Activated T-helper 1 cell treated with anti-CD3 and anti-CD28 coated beads, Interleukin-12 subunit alpha, Interleukin-12 subunit beta, Interleukin-2, Interleukin-4 antibody, amounts not matched to agents 30 ng/mL and 10 ng/mL and 1 ng/mL, durations not matched to agents 14 hours and 24 hours and 36 hours (primary cell): ENCODE results near the gene ALG1. TPM values are rescaled to one million over a fixed set of nuclear protein-coding genes. Genes with fewer than 3 reads are reported as not detected.

ENCODE experiments used
- DNase-seq: peaks from one replicate; pipeline ENCODE4 v3.0.0; 2021; ENCODE audit warnings: low spot score
- H3K27ac Mint-ChIP-seq: one replicate; pipeline ENCODE4 v1.8.0; 2021; ENCODE audit warnings: mild to moderate bottlenecking, mixed read lengths
- H3K27me3 Mint-ChIP-seq: one replicate; pipeline ENCODE4 v1.8.0; 2022; ENCODE audit warnings: mild to moderate bottlenecking, moderate library complexity, mixed read lengths; ENCODE audit not compliant: insufficient read depth
- H3K36me3 Mint-ChIP-seq: one replicate; pipeline ENCODE4 v1.8.0; 2021; ENCODE audit warnings: low read depth, mixed read lengths
- H3K4me1 Mint-ChIP-seq: one replicate; pipeline ENCODE4 v1.8.0; 2021; ENCODE audit warnings: low read depth, mixed read lengths
- H3K4me3 Mint-ChIP-seq: one replicate; pipeline ENCODE4 v1.8.0; 2021; ENCODE audit warnings: mild to moderate bottlenecking, moderate library complexity, mixed read lengths
- H3K9me3 Mint-ChIP-seq: one replicate; pipeline ENCODE4 v1.8.0; 2021; ENCODE audit warnings: mixed read lengths
- intact Hi-C: fragments of 100-400 bp; cut with micrococcal nuclease; formaldehyde crosslinking; loops from one replicate; pipeline ENCODE4 v1.15.1; 2024
- total RNA-seq: library from RNA; stranded (reverse); gene quantifications from 2 replicates; pipeline ENCODE4 v1.2.3, GENCODE V29; 2022

ALG1 gene
- total RNA-seq, 1 donor from 2014 or later = 41.4 TPM

- Mint-ChIP-seq H3K27me3 (peaks cover 11% of the 10 kb centered on the region), H3K9me3 (no peaks in the 10 kb centered on the region), H3K27ac (no peak overlapping the region), H3K36me3 (no peaks in the 10 kb centered on the region), H3K4me1 (no peaks in the 10 kb centered on the region), H3K4me3 (no peak overlapping the region)
- no peak for DNase-seq
- intact Hi-C loops = no loop called here
These were observed 16.5 kb upstream of the ALG1 start for GRCh38 chr16:5054876-5055865.

DNA sequence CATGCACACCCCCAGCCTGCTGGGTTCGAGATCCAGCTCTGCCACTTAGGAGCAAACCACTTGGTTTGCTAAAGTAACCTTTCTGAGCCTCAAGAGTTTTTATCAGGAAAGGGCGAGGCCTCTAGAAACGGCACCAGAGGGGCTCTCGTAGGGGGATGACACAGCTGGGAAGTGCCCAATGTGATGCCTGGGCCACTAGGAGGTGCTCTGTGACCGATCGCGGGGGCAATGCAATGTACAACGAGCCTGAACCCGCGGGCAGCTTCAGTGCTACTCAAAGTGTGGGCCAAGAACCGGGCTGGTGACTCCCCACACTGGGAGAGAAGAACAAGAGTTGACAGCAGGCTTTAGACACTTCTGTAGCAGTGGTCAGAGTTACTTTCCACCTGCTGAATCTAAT lies 15.3 kb upstream of the ALG1 start:
- intact Hi-C loops = loop anchor here (1.0 kb wide), 1 partner anchor 36 kb away; no protein-coding TSS in a partner anchor

DNA sequence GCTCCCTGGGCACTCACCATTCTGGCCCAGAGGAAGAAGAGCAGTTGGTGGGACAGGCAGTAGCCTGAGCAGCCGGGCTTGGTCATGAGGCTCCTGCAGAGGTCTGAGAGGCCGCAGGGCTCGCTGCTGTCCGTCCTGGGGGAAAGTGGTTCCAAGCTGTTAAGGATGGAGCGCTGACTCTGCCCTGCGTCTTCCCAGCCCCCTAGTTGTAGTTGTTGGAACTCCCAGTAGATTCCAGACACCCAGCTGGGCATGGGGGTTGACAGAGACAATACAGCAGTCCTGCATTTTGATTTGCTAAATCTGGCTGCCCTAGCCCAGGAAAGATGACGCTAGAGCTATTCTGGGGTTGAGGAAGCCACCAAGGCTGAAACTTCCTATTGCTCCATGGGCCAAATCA lies 13.2 kb upstream of the ALG1 start:
- no peaks in the 10 kb centered on the region for H3K27me3 Mint-ChIP-seq
- no peak overlapping the region for H3K27ac Mint-ChIP-seq
- no peaks in the 10 kb centered on the region for H3K9me3 Mint-ChIP-seq
- H3K4me1 Mint-ChIP-seq = no peaks in the 10 kb centered on the region
- H3K4me3 Mint-ChIP-seq = no peak overlapping the region
- no peaks in the 10 kb centered on the region for H3K36me3 Mint-ChIP-seq
- intact Hi-C loops = no loop called here
- DNase-seq = no peak

More for the DNA sequence above, 15.3 kb upstream of the ALG1 start:
- peak; percentile 11 for DNase-seq
- H3K4me1 Mint-ChIP-seq = no peaks in the 10 kb centered on the region
- H3K27me3 Mint-ChIP-seq = peaks cover 5% of the 10 kb centered on the region
- H3K9me3 Mint-ChIP-seq = no peaks in the 10 kb centered on the region
- H3K27ac Mint-ChIP-seq = no peak overlapping the region
- no peak overlapping the region for H3K4me3 Mint-ChIP-seq
- H3K36me3 Mint-ChIP-seq = no peaks in the 10 kb centered on the region

- Mint-ChIP-seq H3K27me3 (no peaks in the 10 kb centered on the region), H3K9me3 (no peaks in the 10 kb centered on the region), H3K36me3 (no peaks in the 10 kb centered on the region), H3K27ac (no peak overlapping the region), H3K4me3 (no peak overlapping the region), H3K4me1 (no peaks in the 10 kb centered on the region)
- no peak for DNase-seq
- intact Hi-C loops = no loop called here
These were observed 12.1 kb upstream of the ALG1 start for GRCh38 chr16:5059386-5060072.

- Mint-ChIP-seq H3K4me3 (no peak overlapping the region), H3K9me3 (no peaks in the 10 kb centered on the region), H3K27ac (no peak overlapping the region), H3K36me3 (no peaks in the 10 kb centered on the region), H3K27me3 (no peaks in the 10 kb centered on the region), H3K4me1 (no peaks in the 10 kb centered on the region)
- intact Hi-C loops = no loop called here
- DNase-seq = no peak
These were observed 11.5 kb upstream of the ALG1 start for GRCh38 chr16:5060073-5060641.

DNA sequence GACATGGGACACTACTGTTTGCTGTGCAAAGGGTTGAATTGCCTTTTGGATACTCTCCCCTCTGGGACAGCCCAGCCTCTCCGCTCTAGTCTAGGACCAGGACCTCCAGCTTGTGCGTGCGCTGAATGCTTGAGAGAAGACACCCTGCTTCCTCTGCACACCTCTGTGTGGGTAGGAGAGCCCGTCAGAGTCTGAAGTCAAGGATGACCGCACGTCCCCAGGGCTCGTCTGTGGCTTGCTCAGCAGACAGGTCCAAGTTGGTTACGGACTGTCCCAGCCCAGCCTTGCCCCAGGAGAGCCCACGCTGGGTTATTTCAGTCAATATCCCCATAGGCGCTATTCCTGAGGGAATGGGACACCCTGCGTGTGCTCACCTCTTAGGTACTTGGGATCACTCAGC lies 9.6 kb upstream of the ALG1 start:
- Mint-ChIP-seq H3K4me1 (no peaks in the 10 kb centered on the region), H3K9me3 (no peaks in the 10 kb centered on the region), H3K4me3 (no peak overlapping the region), H3K27me3 (peaks cover under 1% of the 10 kb centered on the region), H3K27ac (no peak overlapping the region), H3K36me3 (no peaks in the 10 kb centered on the region)
- no peak for DNase-seq
- intact Hi-C loops = no loop called here

GRCh38 chr16:5062790-5063765 lies 8.6 kb upstream of the ALG1 start:
- DNase-seq = no peak
- no peaks in the 10 kb centered on the region for H3K4me1 Mint-ChIP-seq
- no peaks in the 10 kb centered on the region for H3K9me3 Mint-ChIP-seq
- H3K4me3 Mint-ChIP-seq = no peak overlapping the region
- peaks cover 2% of the 10 kb centered on the region for H3K27me3 Mint-ChIP-seq
- H3K36me3 Mint-ChIP-seq = no peaks in the 10 kb centered on the region
- intact Hi-C loops = no loop called here
- H3K27ac Mint-ChIP-seq = no peak overlapping the region

DNA sequence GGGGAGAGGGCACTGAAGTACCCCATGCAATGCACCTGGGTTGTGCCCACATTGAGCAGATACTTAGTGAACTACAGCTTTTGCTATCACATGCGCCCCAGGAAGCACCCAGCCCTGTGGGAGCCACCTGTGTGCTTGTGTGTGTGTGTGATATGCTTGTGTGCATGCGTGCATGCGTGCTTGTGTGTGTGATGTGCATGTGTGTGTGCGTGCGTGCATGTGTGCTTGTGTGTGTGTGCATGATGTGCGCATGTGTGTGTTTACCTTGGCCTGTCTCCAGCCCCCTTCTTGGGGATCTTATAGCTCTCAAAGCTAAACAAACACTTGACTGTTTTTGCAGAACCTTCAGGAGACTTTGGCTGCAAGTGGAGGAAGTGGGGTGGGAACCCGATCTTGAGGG lies 6.7 kb upstream of the ALG1 start:
- Mint-ChIP-seq H3K4me3 (no peak overlapping the region), H3K36me3 (no peaks in the 10 kb centered on the region)
- intact Hi-C loops = no loop called here

GRCh38 chr16:5065326-5065725 lies 6.3 kb upstream of the ALG1 start:
- no peaks in the 10 kb centered on the region for H3K36me3 Mint-ChIP-seq
- H3K4me3 Mint-ChIP-seq = no peak overlapping the region
- H3K27ac Mint-ChIP-seq = no peak overlapping the region
- DNase-seq = no peak
- no peaks in the 10 kb centered on the region for H3K9me3 Mint-ChIP-seq
- H3K27me3 Mint-ChIP-seq = peaks cover 4% of the 10 kb centered on the region
- intact Hi-C loops = no loop called here
- no peaks in the 10 kb centered on the region for H3K4me1 Mint-ChIP-seq

More for the DNA sequence above, 6.7 kb upstream of the ALG1 start:
- H3K27me3 Mint-ChIP-seq = peaks cover 4% of the 10 kb centered on the region
- no peak overlapping the region for H3K27ac Mint-ChIP-seq
- DNase-seq = no peak
- no peaks in the 10 kb centered on the region for H3K4me1 Mint-ChIP-seq
- no peaks in the 10 kb centered on the region for H3K9me3 Mint-ChIP-seq

GRCh38 chr16:5065813-5066212 lies 5.8 kb upstream of the ALG1 start, which contains the start of gene C16orf89:
Gene C16orf89, minus strand, starts transcription at chr16:5065956. Its CDS starts 48 bp downstream, at chr16:5065908.
- Mint-ChIP-seq H3K27ac (no peak within 1 kb of the TSS), H3K27me3 (peaks cover 4% of the 10 kb centered on the region), H3K36me3 (no peaks in the 10 kb centered on the region), H3K4me3 (no peak within 1 kb of the TSS), H3K9me3 (no peaks in the 10 kb centered on the region), H3K4me1 (peaks cover under 1% of the 10 kb centered on the region)
- intact Hi-C loops = no loop called here
- DNase-seq = no peak

DNA sequence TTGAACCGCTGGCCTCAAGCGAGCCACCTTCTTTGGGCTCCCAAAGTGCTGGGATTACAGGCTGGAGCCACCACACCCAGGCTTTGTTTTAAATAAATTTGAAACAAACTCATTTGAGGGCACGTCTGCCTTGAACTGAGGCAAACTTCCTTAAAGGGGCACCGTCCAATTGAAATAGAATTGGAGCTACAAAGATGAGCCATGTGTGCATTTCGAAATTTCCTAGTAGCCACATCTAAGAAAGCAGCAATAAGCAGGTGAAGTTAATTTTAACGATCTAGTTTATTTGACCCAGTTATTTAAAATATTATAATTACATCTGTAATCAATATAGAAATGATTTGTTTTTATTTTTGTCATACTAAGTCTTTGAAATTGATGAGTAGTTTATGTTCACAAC lies 5.1 kb upstream of the ALG1 start:
- H3K4me3 Mint-ChIP-seq = no peak overlapping the region
- peaks cover 8% of the 10 kb centered on the region for H3K4me1 Mint-ChIP-seq
- peaks cover 6% of the 10 kb centered on the region for H3K27me3 Mint-ChIP-seq
- DNase-seq = no peak
- no peaks in the 10 kb centered on the region for H3K36me3 Mint-ChIP-seq
- no peaks in the 10 kb centered on the region for H3K9me3 Mint-ChIP-seq
- no peak overlapping the region for H3K27ac Mint-ChIP-seq
- intact Hi-C loops = no loop called here

- intact Hi-C loops = no loop called here
- no peak overlapping the region for H3K27ac Mint-ChIP-seq
- no peak overlapping the region for H3K4me3 Mint-ChIP-seq
These were observed 2.6 kb upstream of the ALG1 start for GRCh38 chr16:5069048-5069447.

More at GRCh38 chr16:5069048-5069447, 2.6 kb upstream of the ALG1 start:
- Mint-ChIP-seq H3K36me3 (peaks cover 2% of the 10 kb centered on the region), H3K9me3 (no peaks in the 10 kb centered on the region), H3K27me3 (peaks cover 6% of the 10 kb centered on the region), H3K4me1 (peaks cover 24% of the 10 kb centered on the region)
- DNase-seq = no peak
